ENCODE measurements around the gene ZMYND10. TPM values are rescaled to one million over a fixed set of nuclear protein-coding genes. Genes with fewer than 3 reads are reported as not detected.

ZMYND10 gene
- total RNA-seq, 1 experiment from 2014 or later = 0.74 TPM

DNA sequence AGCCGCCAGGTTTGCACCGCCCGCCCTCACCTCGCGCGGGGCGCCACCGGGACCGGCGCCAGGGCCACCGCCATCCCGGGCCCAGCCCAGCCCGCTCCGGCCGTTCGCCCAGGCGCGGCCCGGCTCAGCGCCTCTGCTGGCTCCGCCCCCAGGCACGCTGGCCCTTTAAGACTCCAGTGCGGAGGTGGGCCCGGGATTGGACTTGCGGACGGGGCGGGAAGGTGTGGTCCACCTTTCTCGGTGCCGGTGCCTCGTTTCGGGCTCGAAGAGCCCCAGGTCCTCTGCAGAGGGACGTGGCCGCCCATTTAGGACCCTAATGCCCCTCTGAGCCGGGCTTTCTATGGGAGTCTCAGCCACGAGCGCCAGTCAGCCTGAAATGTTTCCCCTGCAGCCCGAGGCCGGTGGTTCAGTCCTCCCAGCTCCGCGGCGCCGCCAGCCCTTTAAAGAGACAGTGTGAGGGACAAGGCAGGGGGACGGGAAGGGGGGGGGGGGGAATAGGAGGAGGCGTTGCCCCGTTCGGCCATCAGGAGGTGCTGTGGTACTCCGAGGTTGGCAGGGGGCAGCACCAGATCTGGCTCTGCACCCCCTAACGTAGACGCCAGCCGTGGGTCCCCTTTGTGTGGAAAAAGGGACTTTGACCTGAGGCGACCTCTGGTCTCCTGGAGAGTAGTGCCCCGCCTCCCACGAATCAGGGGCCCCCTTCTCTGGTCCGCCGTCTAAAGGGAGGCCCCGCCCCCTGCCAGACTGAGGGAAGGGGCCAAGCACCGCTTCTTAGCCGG, 24.0 kb downstream of the ZMYND10 start (continued):
- TF ChIP-seq, protein P1, sequence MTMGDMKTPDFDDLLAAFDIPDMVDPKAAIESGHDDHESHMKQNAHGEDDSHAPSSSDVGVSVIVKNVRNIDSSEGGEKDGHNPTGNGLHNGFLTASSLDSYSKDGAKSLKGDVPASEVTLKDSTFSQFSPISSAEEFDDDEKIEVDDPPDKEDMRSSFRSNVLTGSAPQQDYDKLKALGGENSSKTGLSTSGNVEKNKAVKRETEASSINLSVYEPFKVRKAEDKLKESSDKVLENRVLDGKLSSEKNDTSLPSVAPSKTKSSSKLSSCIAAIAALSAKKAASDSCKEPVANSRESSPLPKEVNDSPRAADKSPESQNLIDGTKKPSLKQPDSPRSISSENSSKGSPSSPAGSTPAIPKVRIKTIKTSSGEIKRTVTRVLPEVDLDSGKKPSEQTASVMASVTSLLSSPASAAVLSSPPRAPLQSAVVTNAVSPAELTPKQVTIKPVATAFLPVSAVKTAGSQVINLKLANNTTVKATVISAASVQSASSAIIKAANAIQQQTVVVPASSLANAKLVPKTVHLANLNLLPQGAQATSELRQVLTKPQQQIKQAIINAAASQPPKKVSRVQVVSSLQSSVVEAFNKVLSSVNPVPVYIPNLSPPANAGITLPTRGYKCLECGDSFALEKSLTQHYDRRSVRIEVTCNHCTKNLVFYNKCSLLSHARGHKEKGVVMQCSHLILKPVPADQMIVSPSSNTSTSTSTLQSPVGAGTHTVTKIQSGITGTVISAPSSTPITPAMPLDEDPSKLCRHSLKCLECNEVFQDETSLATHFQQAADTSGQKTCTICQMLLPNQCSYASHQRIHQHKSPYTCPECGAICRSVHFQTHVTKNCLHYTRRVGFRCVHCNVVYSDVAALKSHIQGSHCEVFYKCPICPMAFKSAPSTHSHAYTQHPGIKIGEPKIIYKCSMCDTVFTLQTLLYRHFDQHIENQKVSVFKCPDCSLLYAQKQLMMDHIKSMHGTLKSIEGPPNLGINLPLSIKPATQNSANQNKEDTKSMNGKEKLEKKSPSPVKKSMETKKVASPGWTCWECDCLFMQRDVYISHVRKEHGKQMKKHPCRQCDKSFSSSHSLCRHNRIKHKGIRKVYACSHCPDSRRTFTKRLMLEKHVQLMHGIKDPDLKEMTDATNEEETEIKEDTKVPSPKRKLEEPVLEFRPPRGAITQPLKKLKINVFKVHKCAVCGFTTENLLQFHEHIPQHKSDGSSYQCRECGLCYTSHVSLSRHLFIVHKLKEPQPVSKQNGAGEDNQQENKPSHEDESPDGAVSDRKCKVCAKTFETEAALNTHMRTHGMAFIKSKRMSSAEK (CRISPR knock-in tag; IDR thresholded peaks at IDR 0.05; ENCODE audit: borderline replicate concordance) = no peak
- TF ChIP-seq EMX1 (CRISPR knock-in tag; IDR thresholded peaks at IDR 0.05) (no peak), ESRRA (CRISPR knock-in tag; IDR thresholded peaks at IDR 0.05; ENCODE audit: borderline replicate concordance) (no peak), CREM (CRISPR knock-in tag; IDR thresholded peaks at IDR 0.05) (peak; percentile 59; the same call in 1 of the 2 replicates), HMGA2 (CRISPR knock-in tag; IDR thresholded peaks at IDR 0.05) (no peak), GABPB1 (CRISPR knock-in tag; IDR thresholded peaks at IDR 0.05) (no peak), NR2C2 (CRISPR knock-in tag; IDR thresholded peaks at IDR 0.05) (no peak)
- TF ChIP-seq, protein P2, sequence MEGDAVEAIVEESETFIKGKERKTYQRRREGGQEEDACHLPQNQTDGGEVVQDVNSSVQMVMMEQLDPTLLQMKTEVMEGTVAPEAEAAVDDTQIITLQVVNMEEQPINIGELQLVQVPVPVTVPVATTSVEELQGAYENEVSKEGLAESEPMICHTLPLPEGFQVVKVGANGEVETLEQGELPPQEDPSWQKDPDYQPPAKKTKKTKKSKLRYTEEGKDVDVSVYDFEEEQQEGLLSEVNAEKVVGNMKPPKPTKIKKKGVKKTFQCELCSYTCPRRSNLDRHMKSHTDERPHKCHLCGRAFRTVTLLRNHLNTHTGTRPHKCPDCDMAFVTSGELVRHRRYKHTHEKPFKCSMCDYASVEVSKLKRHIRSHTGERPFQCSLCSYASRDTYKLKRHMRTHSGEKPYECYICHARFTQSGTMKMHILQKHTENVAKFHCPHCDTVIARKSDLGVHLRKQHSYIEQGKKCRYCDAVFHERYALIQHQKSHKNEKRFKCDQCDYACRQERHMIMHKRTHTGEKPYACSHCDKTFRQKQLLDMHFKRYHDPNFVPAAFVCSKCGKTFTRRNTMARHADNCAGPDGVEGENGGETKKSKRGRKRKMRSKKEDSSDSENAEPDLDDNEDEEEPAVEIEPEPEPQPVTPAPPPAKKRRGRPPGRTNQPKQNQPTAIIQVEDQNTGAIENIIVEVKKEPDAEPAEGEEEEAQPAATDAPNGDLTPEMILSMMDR (IDR thresholded peaks at IDR 0.05) = peak; percentile 56; the same call in 1 of the 2 replicates
- TF ChIP-seq, protein P3, sequence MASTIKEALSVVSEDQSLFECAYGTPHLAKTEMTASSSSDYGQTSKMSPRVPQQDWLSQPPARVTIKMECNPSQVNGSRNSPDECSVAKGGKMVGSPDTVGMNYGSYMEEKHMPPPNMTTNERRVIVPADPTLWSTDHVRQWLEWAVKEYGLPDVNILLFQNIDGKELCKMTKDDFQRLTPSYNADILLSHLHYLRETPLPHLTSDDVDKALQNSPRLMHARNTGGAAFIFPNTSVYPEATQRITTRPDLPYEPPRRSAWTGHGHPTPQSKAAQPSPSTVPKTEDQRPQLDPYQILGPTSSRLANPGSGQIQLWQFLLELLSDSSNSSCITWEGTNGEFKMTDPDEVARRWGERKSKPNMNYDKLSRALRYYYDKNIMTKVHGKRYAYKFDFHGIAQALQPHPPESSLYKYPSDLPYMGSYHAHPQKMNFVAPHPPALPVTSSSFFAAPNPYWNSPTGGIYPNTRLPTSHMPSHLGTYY (CRISPR knock-in tag; IDR thresholded peaks at IDR 0.05) = no peak
- TF ChIP-seq, protein P4, sequence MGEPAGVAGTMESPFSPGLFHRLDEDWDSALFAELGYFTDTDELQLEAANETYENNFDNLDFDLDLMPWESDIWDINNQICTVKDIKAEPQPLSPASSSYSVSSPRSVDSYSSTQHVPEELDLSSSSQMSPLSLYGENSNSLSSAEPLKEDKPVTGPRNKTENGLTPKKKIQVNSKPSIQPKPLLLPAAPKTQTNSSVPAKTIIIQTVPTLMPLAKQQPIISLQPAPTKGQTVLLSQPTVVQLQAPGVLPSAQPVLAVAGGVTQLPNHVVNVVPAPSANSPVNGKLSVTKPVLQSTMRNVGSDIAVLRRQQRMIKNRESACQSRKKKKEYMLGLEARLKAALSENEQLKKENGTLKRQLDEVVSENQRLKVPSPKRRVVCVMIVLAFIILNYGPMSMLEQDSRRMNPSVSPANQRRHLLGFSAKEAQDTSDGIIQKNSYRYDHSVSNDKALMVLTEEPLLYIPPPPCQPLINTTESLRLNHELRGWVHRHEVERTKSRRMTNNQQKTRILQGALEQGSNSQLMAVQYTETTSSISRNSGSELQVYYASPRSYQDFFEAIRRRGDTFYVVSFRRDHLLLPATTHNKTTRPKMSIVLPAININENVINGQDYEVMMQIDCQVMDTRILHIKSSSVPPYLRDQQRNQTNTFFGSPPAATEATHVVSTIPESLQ (CRISPR knock-in tag; IDR thresholded peaks at IDR 0.05) = no peak
- TF ChIP-seq, protein P5, sequence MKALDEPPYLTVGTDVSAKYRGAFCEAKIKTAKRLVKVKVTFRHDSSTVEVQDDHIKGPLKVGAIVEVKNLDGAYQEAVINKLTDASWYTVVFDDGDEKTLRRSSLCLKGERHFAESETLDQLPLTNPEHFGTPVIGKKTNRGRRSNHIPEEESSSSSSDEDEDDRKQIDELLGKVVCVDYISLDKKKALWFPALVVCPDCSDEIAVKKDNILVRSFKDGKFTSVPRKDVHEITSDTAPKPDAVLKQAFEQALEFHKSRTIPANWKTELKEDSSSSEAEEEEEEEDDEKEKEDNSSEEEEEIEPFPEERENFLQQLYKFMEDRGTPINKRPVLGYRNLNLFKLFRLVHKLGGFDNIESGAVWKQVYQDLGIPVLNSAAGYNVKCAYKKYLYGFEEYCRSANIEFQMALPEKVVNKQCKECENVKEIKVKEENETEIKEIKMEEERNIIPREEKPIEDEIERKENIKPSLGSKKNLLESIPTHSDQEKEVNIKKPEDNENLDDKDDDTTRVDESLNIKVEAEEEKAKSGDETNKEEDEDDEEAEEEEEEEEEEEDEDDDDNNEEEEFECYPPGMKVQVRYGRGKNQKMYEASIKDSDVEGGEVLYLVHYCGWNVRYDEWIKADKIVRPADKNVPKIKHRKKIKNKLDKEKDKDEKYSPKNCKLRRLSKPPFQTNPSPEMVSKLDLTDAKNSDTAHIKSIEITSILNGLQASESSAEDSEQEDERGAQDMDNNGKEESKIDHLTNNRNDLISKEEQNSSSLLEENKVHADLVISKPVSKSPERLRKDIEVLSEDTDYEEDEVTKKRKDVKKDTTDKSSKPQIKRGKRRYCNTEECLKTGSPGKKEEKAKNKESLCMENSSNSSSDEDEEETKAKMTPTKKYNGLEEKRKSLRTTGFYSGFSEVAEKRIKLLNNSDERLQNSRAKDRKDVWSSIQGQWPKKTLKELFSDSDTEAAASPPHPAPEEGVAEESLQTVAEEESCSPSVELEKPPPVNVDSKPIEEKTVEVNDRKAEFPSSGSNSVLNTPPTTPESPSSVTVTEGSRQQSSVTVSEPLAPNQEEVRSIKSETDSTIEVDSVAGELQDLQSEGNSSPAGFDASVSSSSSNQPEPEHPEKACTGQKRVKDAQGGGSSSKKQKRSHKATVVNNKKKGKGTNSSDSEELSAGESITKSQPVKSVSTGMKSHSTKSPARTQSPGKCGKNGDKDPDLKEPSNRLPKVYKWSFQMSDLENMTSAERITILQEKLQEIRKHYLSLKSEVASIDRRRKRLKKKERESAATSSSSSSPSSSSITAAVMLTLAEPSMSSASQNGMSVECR (CRISPR knock-in tag; IDR thresholded peaks at IDR 0.05; ENCODE audit: borderline replicate concordance) = no peak; the same call in 1 of the 2 replicates
- TF ChIP-seq, protein P6, sequence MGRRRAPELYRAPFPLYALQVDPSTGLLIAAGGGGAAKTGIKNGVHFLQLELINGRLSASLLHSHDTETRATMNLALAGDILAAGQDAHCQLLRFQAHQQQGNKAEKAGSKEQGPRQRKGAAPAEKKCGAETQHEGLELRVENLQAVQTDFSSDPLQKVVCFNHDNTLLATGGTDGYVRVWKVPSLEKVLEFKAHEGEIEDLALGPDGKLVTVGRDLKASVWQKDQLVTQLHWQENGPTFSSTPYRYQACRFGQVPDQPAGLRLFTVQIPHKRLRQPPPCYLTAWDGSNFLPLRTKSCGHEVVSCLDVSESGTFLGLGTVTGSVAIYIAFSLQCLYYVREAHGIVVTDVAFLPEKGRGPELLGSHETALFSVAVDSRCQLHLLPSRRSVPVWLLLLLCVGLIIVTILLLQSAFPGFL (CRISPR knock-in tag; IDR thresholded peaks at IDR 0.05; ENCODE audit: borderline replicate concordance) = no peak
- TF ChIP-seq, protein P7, sequence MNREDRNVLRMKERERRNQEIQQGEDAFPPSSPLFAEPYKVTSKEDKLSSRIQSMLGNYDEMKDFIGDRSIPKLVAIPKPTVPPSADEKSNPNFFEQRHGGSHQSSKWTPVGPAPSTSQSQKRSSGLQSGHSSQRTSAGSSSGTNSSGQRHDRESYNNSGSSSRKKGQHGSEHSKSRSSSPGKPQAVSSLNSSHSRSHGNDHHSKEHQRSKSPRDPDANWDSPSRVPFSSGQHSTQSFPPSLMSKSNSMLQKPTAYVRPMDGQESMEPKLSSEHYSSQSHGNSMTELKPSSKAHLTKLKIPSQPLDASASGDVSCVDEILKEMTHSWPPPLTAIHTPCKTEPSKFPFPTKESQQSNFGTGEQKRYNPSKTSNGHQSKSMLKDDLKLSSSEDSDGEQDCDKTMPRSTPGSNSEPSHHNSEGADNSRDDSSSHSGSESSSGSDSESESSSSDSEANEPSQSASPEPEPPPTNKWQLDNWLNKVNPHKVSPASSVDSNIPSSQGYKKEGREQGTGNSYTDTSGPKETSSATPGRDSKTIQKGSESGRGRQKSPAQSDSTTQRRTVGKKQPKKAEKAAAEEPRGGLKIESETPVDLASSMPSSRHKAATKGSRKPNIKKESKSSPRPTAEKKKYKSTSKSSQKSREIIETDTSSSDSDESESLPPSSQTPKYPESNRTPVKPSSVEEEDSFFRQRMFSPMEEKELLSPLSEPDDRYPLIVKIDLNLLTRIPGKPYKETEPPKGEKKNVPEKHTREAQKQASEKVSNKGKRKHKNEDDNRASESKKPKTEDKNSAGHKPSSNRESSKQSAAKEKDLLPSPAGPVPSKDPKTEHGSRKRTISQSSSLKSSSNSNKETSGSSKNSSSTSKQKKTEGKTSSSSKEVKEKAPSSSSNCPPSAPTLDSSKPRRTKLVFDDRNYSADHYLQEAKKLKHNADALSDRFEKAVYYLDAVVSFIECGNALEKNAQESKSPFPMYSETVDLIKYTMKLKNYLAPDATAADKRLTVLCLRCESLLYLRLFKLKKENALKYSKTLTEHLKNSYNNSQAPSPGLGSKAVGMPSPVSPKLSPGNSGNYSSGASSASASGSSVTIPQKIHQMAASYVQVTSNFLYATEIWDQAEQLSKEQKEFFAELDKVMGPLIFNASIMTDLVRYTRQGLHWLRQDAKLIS (CRISPR knock-in tag; IDR thresholded peaks at IDR 0.05; ENCODE audit: borderline replicate concordance) = no peak

All from WTC11 (cell line).